OCI-LY1 (cell line): Measurements from ENCODE around the gene ARHGEF10L.

Experiments
- H2AFZ ChIP-seq: fragments of 200-600 bp; sonication (generic), shearing (Covaris generic); 2 replicates; pipeline ENCODE4 v1.6.0; 2014; ENCODE audit warnings: antibody characterized with exemption, mild to moderate bottlenecking, low read length
- H3F3A ChIP-seq: fragments of 200-600 bp; sonication (generic), shearing (Covaris generic); 2 replicates; pipeline ENCODE4 v1.6.0; 2014; ENCODE audit warnings: mild to moderate bottlenecking, antibody characterized with exemption, low read length, moderate library complexity; ENCODE audit not compliant: insufficient read depth
- H3K27ac ChIP-seq: fragments of 200-600 bp; sonication (generic); 2 replicates; pipeline ENCODE4 v1.5.1; 2014; ENCODE audit warnings: low read length, mixed run types, mild to moderate bottlenecking, low read depth; ENCODE audit not compliant: poor library complexity, severe bottlenecking
- H3K27me3 ChIP-seq: fragments of 200-600 bp; sonication (generic); 2 replicates; pipeline ENCODE4 v1.6.0; 2014; ENCODE audit warnings: antibody characterized with exemption, mild to moderate bottlenecking, low read length, moderate library complexity; ENCODE audit not compliant: insufficient read depth
- H3K36me3 ChIP-seq: fragments of 200-600 bp; sonication (generic); 2 replicates; pipeline ENCODE4 v1.6.1; 2014; ENCODE audit warnings: mild to moderate bottlenecking, antibody characterized with exemption, low read length, moderate library complexity, mixed read lengths; ENCODE audit not compliant: insufficient read depth
- H3K4me1 ChIP-seq: fragments of 200-600 bp; sonication (generic); 2 replicates; pipeline ENCODE4 v1.5.1; 2014; ENCODE audit warnings: mild to moderate bottlenecking, low read length, moderate library complexity; ENCODE audit not compliant: insufficient read depth, severe bottlenecking
- H3K4me2 ChIP-seq: fragments of 200-600 bp; sonication (generic), shearing (Covaris generic); 2 replicates; pipeline ENCODE4 v1.6.1; 2014; ENCODE audit warnings: low read length
- H3K4me3 ChIP-seq: fragments of 200-600 bp; sonication (generic); 2 replicates; pipeline ENCODE4 v1.5.1; 2014; ENCODE audit warnings: low read length, low read depth, mild to moderate bottlenecking, mixed read lengths; ENCODE audit not compliant: poor library complexity, severe bottlenecking
- H3K79me2 ChIP-seq: fragments of 200-600 bp; shearing (Covaris generic); 2 replicates; pipeline ENCODE4 v1.6.1; 2016; ENCODE audit warnings: mixed run types, low read length, mixed read lengths; ENCODE audit not compliant: insufficient read depth
- H3K9ac ChIP-seq: fragments of 200-600 bp; sonication (generic), shearing (Covaris generic); 2 replicates; pipeline ENCODE4 v1.6.1; 2014; ENCODE audit warnings: mild to moderate bottlenecking, low read length, mixed read lengths
- H3K9me2 ChIP-seq: fragments of 200-600 bp; sonication (generic), shearing (Covaris generic); 2 replicates; pipeline ENCODE4 v1.6.1; 2014; ENCODE audit warnings: low read depth, mild to moderate bottlenecking, low read length, mixed read lengths
- H3K9me3 ChIP-seq: fragments of 200-600 bp; shearing (Covaris generic); 2 replicates; pipeline ENCODE4 v1.6.1; 2014; ENCODE audit warnings: low read length, mixed read lengths
- H4K20me1 ChIP-seq: fragments of 200-600 bp; sonication (generic), shearing (Covaris generic); 2 replicates; pipeline ENCODE4 v1.6.0; 2016; ENCODE audit warnings: mild to moderate bottlenecking, low read length; ENCODE audit not compliant: insufficient read depth
- EZH2 ChIP-seq: fragments of 200-600 bp; sonication (generic), shearing (Covaris generic); IDR thresholded peaks from 2 replicates; pipeline ENCODE4 v1.8.0; 2017; ENCODE audit warnings: borderline replicate concordance, mixed run types, mild to moderate bottlenecking, antibody characterized with exemption, low read length, moderate library complexity, mixed read lengths
- TF ChIP-seq, protein P1 (sequence below): fragments of 200-600 bp; sonication (generic), shearing (Covaris generic); IDR thresholded peaks from 2 replicates; pipeline ENCODE4 v1.5.1; 2017; ENCODE audit warnings: mild to moderate bottlenecking, antibody characterized with exemption, low read length, moderate library complexity, mixed read lengths

Gene ARHGEF10L

GRCh38 chr1:17686258-17686657, 146.8 kb downstream of the ARHGEF10L start:
- H3K4me1 ChIP-seq: no peaks in the 10 kb centered on the region
- H3K27ac ChIP-seq: no peak overlapping the region
- no peaks in the 10 kb centered on the region for H3F3A ChIP-seq
- no peaks in the 10 kb centered on the region for H3K79me2 ChIP-seq
- H3K27me3 ChIP-seq: no peaks in the 10 kb centered on the region
- no peaks in the 10 kb centered on the region for H3K36me3 ChIP-seq
- TF ChIP-seq, protein P1, sequence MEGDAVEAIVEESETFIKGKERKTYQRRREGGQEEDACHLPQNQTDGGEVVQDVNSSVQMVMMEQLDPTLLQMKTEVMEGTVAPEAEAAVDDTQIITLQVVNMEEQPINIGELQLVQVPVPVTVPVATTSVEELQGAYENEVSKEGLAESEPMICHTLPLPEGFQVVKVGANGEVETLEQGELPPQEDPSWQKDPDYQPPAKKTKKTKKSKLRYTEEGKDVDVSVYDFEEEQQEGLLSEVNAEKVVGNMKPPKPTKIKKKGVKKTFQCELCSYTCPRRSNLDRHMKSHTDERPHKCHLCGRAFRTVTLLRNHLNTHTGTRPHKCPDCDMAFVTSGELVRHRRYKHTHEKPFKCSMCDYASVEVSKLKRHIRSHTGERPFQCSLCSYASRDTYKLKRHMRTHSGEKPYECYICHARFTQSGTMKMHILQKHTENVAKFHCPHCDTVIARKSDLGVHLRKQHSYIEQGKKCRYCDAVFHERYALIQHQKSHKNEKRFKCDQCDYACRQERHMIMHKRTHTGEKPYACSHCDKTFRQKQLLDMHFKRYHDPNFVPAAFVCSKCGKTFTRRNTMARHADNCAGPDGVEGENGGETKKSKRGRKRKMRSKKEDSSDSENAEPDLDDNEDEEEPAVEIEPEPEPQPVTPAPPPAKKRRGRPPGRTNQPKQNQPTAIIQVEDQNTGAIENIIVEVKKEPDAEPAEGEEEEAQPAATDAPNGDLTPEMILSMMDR: no peak
- TF ChIP-seq EZH2: no peak
- no peak overlapping the region for H3K9ac ChIP-seq
- H3K9me2 ChIP-seq: no peaks in the 10 kb centered on the region
- H3K4me2 ChIP-seq: no peak overlapping the region
- no peaks in the 10 kb centered on the region for H4K20me1 ChIP-seq
- no peaks in the 10 kb centered on the region for H3K9me3 ChIP-seq
- H2AFZ ChIP-seq: no peak overlapping the region
- H3K4me3 ChIP-seq: no peak overlapping the region

GRCh38 chr1:17687145-17687544, 147.6 kb downstream of the ARHGEF10L start:
- H4K20me1 ChIP-seq: no peaks in the 10 kb centered on the region
- no peak overlapping the region for H3K4me2 ChIP-seq
- no peaks in the 10 kb centered on the region for H3K27me3 ChIP-seq

DNA sequence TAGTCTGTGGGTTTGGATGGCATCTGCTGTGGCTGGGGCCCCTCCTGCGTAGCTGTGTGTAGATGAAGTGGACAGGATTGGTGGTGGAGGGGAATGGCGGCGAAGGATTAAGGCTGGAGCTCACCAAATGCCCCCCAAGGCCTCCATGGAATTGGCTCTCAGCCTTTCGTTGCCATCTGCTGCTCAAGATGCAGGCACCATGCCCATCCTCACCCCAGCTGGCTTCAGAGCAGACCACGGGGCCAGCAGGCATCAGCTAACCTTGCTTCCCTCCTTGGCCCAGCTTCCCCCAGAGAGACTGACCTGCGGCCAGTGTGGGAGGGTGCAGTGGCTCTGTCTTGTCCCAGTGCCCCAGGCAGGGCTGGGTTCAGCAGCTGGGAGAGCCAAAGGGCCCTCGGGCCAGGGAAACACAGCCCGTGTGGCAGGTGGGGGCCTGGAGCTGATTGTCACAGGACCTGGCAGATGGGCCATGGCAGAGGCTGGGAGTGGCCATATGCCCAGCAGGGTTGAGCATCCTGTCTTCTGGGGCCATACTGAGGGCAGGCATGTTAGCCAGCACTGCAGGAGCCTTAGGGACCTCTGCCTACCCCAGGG, 148.8 kb downstream of the ARHGEF10L start:
- H3K4me1 ChIP-seq: no peaks in the 10 kb centered on the region
- TF ChIP-seq, protein P1: no peak
- no peak for TF ChIP-seq EZH2
- no peaks in the 10 kb centered on the region for H3F3A ChIP-seq
- H3K9ac ChIP-seq: no peak overlapping the region
- H3K9me3 ChIP-seq: no peaks in the 10 kb centered on the region
- no peak overlapping the region for H3K4me3 ChIP-seq
- no peaks in the 10 kb centered on the region for H4K20me1 ChIP-seq
- no peak overlapping the region for H3K27ac ChIP-seq
- H3K79me2 ChIP-seq: no peaks in the 10 kb centered on the region
- H3K4me2 ChIP-seq: no peak overlapping the region
- H3K9me2 ChIP-seq: no peaks in the 10 kb centered on the region
- H3K36me3 ChIP-seq: no peaks in the 10 kb centered on the region
- no peaks in the 10 kb centered on the region for H3K27me3 ChIP-seq
- no peak overlapping the region for H2AFZ ChIP-seq

More at GRCh38 chr1:17687145-17687544, 147.6 kb downstream of the ARHGEF10L start:
- H3K9me2 ChIP-seq: no peaks in the 10 kb centered on the region
- H3K4me3 ChIP-seq: no peak overlapping the region
- H3K9ac ChIP-seq: no peak overlapping the region
- no peaks in the 10 kb centered on the region for H3K79me2 ChIP-seq
- TF ChIP-seq, protein P1: no peak
- TF ChIP-seq EZH2: no peak
- H3K4me1 ChIP-seq: no peaks in the 10 kb centered on the region
- no peaks in the 10 kb centered on the region for H3K36me3 ChIP-seq
- no peak overlapping the region for H2AFZ ChIP-seq
- H3K27ac ChIP-seq: no peak overlapping the region
- H3F3A ChIP-seq: no peaks in the 10 kb centered on the region
- no peaks in the 10 kb centered on the region for H3K9me3 ChIP-seq
